Measurements from ENCODE around the gene SASH1.

GRCh38 chr6:148494226-148494625, 151.6 kb downstream of the SASH1 start:
- TF ChIP-seq EZH2 (IDR thresholded peaks at IDR 0.05; ENCODE audit: insufficient read depth, poor library complexity, severe bottlenecking) (no peak), EZH2phosphoT487 (IDR thresholded peaks at IDR 0.05; ENCODE audit: insufficient read depth, low read depth) (no peak)

All from GM23248 (cell line).